HG02885 (cell line): ENCODE results near the gene MEOX2.

ENCODE experiments used
- ATAC-seq: cut with Tn5 transposase; IDR thresholded peaks from one replicate; pipeline ENCODE4 v1.9.1; 2021; ENCODE audit warnings: mild to moderate bottlenecking; ENCODE audit not compliant: unreplicated experiment, poor library complexity

Gene MEOX2

GRCh38 chr7:15567652-15568051 lies 118.8 kb downstream of the MEOX2 start:
- ATAC-seq, result no peak

- ATAC-seq, result no peak
Observed at GRCh38 chr7:15567036-15567435, 119.4 kb downstream of the MEOX2 start.

- ATAC-seq, result no peak
Observed at GRCh38 chr7:15566476-15566875, 120.0 kb downstream of the MEOX2 start.

GRCh38 chr7:15561835-15562234 lies 124.6 kb downstream of the MEOX2 start, which contains the start of gene AGMO:
Gene AGMO, minus strand, starts transcription at chr7:15562015.
- no peak for ATAC-seq
